ENCODE measurements around the gene DNAI2.

DNA sequence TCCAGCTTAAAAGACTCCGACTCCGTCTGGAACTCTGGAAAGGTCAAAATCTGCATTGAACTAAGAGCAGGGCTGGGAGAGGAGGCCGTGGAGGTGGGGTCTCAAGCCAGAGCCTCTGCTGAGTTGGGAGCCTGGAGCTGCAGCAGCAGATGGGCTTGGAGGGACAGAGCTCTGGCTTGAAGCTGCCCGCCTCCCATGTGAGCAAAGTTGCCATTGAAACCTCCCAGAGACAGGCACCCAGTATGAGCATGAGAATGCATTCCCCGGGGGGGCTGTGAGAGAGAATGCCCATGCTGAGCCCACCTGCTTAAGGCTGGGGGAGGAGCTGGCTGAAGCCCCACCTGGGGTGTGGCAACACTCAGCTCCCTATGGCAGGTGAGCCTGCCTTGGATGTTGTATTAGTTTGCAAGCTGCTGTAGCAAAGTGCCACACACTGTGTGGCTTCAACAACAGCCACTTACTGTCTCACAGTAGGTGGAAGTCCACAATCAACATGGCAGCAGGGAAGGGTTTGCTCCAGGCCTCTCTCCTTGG lies 61.6 kb downstream of the DNAI2 start:
- TF ChIP-seq, protein P1, sequence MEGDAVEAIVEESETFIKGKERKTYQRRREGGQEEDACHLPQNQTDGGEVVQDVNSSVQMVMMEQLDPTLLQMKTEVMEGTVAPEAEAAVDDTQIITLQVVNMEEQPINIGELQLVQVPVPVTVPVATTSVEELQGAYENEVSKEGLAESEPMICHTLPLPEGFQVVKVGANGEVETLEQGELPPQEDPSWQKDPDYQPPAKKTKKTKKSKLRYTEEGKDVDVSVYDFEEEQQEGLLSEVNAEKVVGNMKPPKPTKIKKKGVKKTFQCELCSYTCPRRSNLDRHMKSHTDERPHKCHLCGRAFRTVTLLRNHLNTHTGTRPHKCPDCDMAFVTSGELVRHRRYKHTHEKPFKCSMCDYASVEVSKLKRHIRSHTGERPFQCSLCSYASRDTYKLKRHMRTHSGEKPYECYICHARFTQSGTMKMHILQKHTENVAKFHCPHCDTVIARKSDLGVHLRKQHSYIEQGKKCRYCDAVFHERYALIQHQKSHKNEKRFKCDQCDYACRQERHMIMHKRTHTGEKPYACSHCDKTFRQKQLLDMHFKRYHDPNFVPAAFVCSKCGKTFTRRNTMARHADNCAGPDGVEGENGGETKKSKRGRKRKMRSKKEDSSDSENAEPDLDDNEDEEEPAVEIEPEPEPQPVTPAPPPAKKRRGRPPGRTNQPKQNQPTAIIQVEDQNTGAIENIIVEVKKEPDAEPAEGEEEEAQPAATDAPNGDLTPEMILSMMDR (IDR thresholded peaks at IDR 0.05), result no peak
- TF ChIP-seq POLR2A (IDR thresholded peaks at IDR 0.05), result no peak

All from testis (tissue), 2 donors.